ENCODE measurements around the gene ERCC4. TPM values are rescaled to one million over a fixed set of nuclear protein-coding genes. Genes with fewer than 3 reads are reported as not detected.

The ERCC4 gene
- total RNA-seq (2022) (6.8 and 7.1 TPM in 2 replicates), Bru-seq, nascent RNA (percentile 60 among the genes with signal in this experiment), BruChase-seq, experiment 1, labeled RNA remaining after a 2-hour chase (percentile 68 among the genes with signal in this experiment), BruChase-seq, experiment 2, labeled RNA remaining after a 6-hour chase (percentile 57 among the genes with signal in this experiment)
- long read RNA-seq, transcript ERCC4-208 (3 exons, 604 nt) = major isoform, 7 of 12 reads
- long read RNA-seq, partial matches to known transcripts = 1 of 12 reads
- long read RNA-seq, other reads (novel, unspliced or antisense) = 4 of 12 reads

DNA sequence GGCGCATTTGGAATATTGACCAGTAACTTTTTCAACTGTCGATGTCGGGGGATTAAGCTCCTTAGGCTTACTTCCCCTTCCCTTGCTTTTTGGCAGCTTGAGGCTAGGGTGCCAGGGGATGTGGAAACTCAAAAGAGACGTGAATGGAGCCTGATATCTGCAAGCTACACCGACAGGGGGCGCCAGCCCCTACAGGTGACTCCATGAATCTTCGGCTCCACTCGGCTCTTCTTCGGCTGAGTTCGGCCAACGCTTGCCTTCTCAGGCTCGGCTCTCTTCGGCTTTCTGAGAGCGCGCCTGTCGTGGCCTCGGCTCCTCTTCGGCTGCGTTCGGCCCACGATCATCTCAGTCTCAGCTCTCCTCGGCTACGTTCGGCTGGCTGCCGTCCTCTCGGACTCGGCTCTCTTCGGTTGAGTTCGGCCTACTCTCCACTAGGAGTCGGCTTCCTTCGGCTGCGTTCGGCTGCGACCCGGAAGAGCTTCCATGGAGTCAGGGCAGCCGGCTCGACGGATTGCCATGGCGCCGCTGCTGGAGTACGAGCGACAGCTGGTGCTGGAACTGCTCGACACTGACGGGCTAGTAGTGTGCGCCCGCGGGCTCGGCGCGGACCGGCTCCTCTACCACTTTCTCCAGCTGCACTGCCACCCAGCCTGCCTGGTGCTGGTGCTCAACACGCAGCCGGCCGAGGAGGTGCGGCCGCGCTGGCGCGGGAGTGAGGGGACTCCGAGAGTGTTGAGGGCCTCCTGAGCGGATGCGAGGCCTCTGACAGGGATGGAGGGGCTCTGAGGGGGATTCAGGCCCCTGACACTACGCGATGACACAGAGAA, at the start of gene ERCC4:
Gene ERCC4 (plus strand): TSS at position 472 of the 827 bp plus-strand sequence. CDS start 12 bp downstream, at position 484.
- H3K4me1 ChIP-seq = no peaks in the 10 kb centered on the region
- DNase-seq = peak; percentile 98
- H3K4me3 ChIP-seq (ENCODE audit: low read depth, low read length) = peak within 1 kb of the TSS; percentile 99
- no peaks in the 10 kb centered on the region for H3K36me3 ChIP-seq (ENCODE audit: control insufficient read depth, insufficient read depth, low read length)
- Mint-ChIP-seq H3K36me3 (ENCODE audit: insufficient read depth, unreplicated experiment) (peaks cover 5% of the 10 kb centered on the region), H3K4me1 (ENCODE audit: low read depth, unreplicated experiment) (peaks cover 12% of the 10 kb centered on the region), H3K27me3 (ENCODE audit: insufficient read depth, unreplicated experiment) (no peaks in the 10 kb centered on the region), H3K9me3 (ENCODE audit: unreplicated experiment) (no peaks in the 10 kb centered on the region), H3K27ac (ENCODE audit: unreplicated experiment) (peak within 1 kb of the TSS; percentile 94), H3K4me3 (ENCODE audit: unreplicated experiment) (peak within 1 kb of the TSS; percentile 95)
- intact Hi-C loops (cut with micrococcal nuclease; ENCODE audit: unreplicated experiment) = loop anchor here (1.0 to 5.0 kb wide), 3 partner anchors 37 to 267 kb away; no protein-coding TSS in a partner anchor
- TF ChIP-seq CTCF (IDR thresholded peaks at IDR 0.05; ENCODE audit: insufficient read depth in 1 of 2, low read depth in 1 of 2, low read length in 1 of 2, severe bottlenecking in 1 of 2, unreplicated experiment in 1 of 2) = peak; percentile 80 to 92
- POLR2A ChIA-PET = interaction anchor here (0.7 kb wide), 1 partner anchor 22 kb away, joined by 3 read pairs; no protein-coding TSS in a partner anchor
- CTCF ChIA-PET = interaction anchor here (0.7 to 1.4 kb wide), 28 partner anchors 13 to 714 kb away, joined by 3 to 19 read pairs (median 3); no protein-coding TSS in a partner anchor
- no peaks in the 10 kb centered on the region for H3K9me3 ChIP-seq
- no peaks in the 10 kb centered on the region for H3K27me3 ChIP-seq (replicated peaks; ENCODE audit: control insufficient read depth, insufficient read depth, low read length)
- no TSS peak for BruUV-seq (replicated peaks)

- POLR2A ChIA-PET = no interaction called here
- BruUV-seq (replicated peaks) = no TSS peak
- no peak overlapping the region for H3K4me3 Mint-ChIP-seq (ENCODE audit: unreplicated experiment)
- Histone ChIP-seq H3K4me3 (ENCODE audit: low read depth, low read length) (no peak overlapping the region), H3K4me1 (no peaks in the 10 kb centered on the region), H3K27me3 (replicated peaks; ENCODE audit: control insufficient read depth, insufficient read depth, low read length) (no peaks in the 10 kb centered on the region), H3K36me3 (ENCODE audit: control insufficient read depth, insufficient read depth, low read length) (no peaks in the 10 kb centered on the region), H3K9me3 (0 out of 2 replicates have a peak, but pooled peaks cover 3% of the 10 kb centered on the region)
- no peak overlapping the region for H3K27ac Mint-ChIP-seq (ENCODE audit: unreplicated experiment)
- H3K4me1 Mint-ChIP-seq (ENCODE audit: low read depth, unreplicated experiment) = no peaks in the 10 kb centered on the region
- no peaks in the 10 kb centered on the region for H3K9me3 Mint-ChIP-seq (ENCODE audit: unreplicated experiment)
- DNase-seq = peak in 1 of 2 experiments; percentile 24
- H3K27me3 Mint-ChIP-seq (ENCODE audit: insufficient read depth, unreplicated experiment) = peaks cover 11% of the 10 kb centered on the region
- CTCF ChIA-PET = interaction anchor here (0.6 to 2.2 kb wide), 5 partner anchors 9 to 507 kb away, joined by 3 to 11 read pairs (median 7); partner anchors contain the start of gene ERCC4
- H3K36me3 Mint-ChIP-seq (ENCODE audit: insufficient read depth, unreplicated experiment) = no peaks in the 10 kb centered on the region
- intact Hi-C loops (cut with micrococcal nuclease; ENCODE audit: unreplicated experiment) = no loop called here
- TF ChIP-seq CTCF (IDR thresholded peaks at IDR 0.05; ENCODE audit: insufficient read depth in 1 of 2, low read depth in 1 of 2, low read length in 1 of 2, severe bottlenecking in 1 of 2, unreplicated experiment in 1 of 2) = peak; percentile 44 to 47
Observed at GRCh38 chr16:13873835-13874438, 46.0 kb upstream of the ERCC4 start.

Data from Caco-2 (cell line).